Keratinocyte (primary cell): Measurements from ENCODE around the gene S100A4.

Experiments
- EZH2 ChIP-seq: IDR thresholded peaks from one replicate; pipeline ENCODE4 v1.6.1; 2012; ENCODE audit warnings: inconsistent platforms, mild to moderate bottlenecking, low read length, moderate library complexity
- TF ChIP-seq, protein P1 (sequence below), 3 experiments: IDR thresholded peaks in 1 of 3; conservative IDR thresholded peaks in 1 of 3; optimal IDR thresholded peaks in 1 of 3; 2 replicates in 2 of 3; 3 replicates in 1 of 3; pipeline versions ENCODE3 to v1.5.1; 2011; ENCODE audit warnings: low read length in 3 of 3, mild to moderate bottlenecking in 3 of 3, moderate library complexity in 2 of 3, control low read depth in 1 of 3, inconsistent platforms in 1 of 3; ENCODE audit not compliant: insufficient read depth in 2 of 3; ENCODE audit errors: extremely low read depth in 1 of 3

DNA sequence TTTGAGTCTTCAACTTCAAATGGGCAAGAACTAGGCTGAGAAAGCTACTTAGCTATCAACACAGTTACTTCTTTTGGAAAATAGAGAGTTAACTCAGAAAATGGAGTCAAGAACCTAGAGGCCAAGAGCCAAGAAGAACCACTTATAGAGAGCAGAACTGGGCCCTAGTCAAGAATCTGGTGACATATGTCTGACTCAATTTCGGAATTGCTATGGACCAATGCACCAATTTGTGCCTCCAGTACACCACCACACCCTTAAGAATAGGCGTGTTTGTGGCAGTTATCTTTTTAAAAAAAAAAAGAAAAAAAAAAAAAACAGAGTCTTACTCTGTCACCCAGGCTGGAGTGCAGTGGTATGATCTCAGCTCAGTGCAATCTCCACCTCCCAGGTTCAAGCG is 12.3 kb upstream of the S100A4 start:
- TF ChIP-seq, protein P1, sequence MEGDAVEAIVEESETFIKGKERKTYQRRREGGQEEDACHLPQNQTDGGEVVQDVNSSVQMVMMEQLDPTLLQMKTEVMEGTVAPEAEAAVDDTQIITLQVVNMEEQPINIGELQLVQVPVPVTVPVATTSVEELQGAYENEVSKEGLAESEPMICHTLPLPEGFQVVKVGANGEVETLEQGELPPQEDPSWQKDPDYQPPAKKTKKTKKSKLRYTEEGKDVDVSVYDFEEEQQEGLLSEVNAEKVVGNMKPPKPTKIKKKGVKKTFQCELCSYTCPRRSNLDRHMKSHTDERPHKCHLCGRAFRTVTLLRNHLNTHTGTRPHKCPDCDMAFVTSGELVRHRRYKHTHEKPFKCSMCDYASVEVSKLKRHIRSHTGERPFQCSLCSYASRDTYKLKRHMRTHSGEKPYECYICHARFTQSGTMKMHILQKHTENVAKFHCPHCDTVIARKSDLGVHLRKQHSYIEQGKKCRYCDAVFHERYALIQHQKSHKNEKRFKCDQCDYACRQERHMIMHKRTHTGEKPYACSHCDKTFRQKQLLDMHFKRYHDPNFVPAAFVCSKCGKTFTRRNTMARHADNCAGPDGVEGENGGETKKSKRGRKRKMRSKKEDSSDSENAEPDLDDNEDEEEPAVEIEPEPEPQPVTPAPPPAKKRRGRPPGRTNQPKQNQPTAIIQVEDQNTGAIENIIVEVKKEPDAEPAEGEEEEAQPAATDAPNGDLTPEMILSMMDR (optimal IDR thresholded peaks at IDR 0.05 in 1 of 3, IDR thresholded peaks at IDR 0.05 in 1 of 3, conservative IDR thresholded peaks at IDR 0.05 in 1 of 3; ENCODE audit: extremely low read depth in 1 of 3, insufficient read depth in 2 of 3, low read length in 3 of 3) = no peak
- no peak for TF ChIP-seq EZH2
